ENCODE results near the gene EBLN1. TPM values are rescaled to one million over a fixed set of nuclear protein-coding genes. Genes with fewer than 3 reads are reported as not detected.
"Not testable (repeated sequence)": the region's sequence is repeated elsewhere in the genome, so short reads cannot be mapped to it uniquely, and the experiment has no call there.

Gene EBLN1
- total RNA-seq, 1 donor from 2014 or later, result not detected

DNA sequence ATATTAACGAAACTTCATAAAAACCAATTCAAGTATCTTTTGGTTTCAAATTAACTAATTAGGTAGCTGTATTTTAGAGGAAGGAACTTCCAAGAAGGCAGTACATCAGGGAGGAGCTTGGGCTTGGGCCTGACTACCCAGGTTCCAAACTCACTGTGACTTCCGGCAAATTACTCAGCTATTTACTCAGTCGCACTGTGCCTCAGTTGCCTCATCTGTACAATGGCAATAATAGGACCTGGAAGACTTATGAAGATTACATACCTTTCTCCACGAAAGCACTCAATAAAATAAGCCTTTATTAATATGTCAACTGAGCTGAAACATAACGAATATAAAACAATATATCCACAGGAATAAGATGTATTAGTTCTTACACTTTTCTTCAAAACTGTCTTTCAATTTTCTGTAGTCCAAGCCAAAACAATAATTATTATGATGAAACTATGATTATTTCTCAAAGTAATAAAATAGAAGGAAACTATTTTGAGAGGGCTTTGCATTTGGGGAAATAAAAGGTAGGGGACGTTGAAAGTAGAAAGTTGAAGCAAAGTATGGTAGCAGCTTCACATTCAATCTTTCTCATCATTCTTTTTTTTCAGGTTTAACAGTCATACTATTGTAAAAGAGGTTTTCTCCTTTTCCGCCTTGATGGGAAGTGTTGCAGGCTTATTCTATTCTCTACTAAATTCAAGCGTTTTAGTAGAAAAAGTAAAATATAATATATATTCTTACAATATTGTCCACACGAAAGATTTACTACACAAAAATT is 10.5 kb upstream of the EBLN1 start:
- DNase-seq, result peak; percentile 6

DNA sequence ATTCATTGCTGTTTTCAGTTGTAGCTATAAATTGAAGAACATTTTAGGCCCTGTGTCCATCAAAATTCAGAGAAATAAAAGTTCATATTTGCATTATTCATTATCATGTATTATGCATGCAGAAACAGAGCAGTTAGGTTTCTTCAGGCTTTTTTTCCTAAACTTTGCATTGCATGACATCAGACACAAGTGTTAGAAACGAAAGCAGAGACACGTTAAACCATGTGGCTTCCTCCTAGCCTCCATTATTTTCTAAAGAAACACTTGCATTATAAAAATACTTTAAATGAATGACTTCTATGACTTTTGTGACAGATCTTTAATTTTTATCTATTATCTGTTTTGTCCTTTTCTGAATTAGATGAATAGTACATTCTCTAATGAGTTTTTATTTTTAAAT is 8.8 kb upstream of the EBLN1 start:
- DNase-seq, result no peak

DNA sequence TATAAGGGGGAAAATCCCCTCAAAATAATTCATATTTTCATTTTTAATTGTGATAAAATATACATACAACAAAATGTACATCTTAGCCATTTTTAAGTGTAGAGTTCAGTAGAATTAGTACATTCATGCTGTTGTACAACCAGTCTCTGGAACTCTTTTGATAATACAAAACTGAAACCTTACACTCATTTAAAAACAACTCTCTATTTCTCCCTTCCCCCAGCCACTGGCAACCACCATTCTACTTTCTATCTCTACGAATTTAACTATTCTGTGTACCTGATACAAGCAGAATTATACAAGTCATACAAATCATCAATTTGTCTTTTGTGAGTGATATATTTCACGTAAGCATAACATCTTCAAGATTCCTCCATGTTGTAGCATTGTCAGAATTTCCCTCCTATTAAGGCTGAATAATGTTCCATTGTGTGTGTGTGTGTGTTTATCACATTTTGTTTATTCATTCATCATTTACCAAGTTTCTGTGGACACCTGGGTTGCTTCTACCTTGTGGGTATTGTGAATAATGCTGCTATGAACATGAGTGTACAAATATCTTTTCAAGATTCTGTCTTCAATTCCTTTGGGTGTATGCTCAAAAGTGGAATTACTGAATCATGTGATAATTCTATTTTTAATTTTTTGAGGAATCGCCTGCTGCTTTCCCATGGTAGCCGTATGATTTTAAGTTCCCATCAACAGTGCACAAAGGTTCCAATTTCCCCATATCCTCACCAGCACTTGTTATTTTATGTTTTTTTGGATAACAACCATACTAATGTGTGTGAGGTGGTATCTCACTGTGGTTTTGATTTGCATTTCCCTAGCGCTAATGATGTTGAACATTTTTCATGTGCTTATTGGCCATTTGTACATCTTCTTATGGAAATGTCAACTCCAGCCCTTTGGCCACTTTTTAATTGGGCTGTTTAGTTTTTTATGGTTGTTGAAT is 4.7 kb upstream of the EBLN1 start:
- no peak for DNase-seq

DNA sequence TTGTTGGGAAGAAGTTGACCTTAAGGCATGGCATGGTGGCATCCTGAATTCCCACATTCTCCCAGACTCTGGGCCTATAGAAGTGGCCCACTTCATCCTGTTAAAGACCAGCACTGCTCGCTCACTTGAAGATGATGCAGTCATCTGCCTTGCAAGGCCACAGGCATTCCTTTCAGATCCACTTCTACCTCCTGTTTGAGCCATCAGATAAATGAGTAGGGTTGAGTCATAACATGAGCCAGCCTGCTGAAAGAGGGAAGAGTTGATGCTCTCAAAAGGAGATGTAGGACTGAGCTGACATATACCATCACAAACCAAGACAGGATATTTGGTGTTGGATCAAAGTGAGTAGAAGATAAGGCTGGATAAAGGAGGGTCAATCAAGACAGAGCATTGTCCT is 1.5 kb upstream of the EBLN1 start:
- no peak for DNase-seq

DNA sequence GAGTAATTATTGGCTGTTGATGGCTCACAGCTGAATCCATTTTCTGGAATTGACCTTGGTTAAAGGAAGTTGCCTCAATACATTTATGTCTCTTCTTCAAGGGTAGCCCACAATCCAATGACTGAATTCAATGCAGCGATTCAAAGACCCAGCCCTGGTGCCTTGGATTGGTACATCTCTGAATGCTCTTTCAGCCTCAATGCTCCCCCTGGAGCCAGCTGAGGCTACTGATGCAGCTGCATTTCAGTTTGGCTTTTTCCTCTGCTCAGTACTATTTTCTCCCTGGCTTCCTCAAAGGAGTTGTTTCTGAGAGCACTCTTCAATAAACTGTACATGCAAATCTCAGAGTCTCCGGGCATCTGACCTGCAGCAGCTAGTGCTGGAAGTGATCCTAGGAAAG is 633 bp upstream of the EBLN1 start:
- DNase-seq, result no peak

DNA sequence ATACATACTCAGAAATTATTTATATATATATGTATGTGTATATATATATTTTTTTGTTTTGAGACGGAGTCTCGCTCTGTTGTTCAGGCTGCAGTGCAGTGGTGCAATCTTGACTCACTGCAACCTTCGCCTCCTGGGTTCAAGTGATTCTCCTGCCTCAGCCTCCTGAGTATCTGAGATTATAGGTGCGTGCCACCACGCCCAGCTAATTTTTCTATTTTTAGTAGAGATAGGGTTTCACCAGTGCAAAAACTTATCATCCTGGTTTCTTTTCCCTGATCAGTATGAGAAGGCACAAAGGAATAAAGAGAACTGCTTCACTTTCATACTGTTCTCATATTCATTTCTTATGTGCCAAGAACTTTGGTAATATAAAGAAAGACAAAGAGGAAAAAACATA is 731 bp downstream of the EBLN1 start:
- DNase-seq, result not testable (repeated sequence)

GRCh38 chr10:22210267-22210666 is 7.5 kb downstream of the EBLN1 start:
- no peak for DNase-seq

GRCh38 chr10:22193945-22194344 is 23.9 kb downstream of the EBLN1 start:
- no peak for DNase-seq

DNA sequence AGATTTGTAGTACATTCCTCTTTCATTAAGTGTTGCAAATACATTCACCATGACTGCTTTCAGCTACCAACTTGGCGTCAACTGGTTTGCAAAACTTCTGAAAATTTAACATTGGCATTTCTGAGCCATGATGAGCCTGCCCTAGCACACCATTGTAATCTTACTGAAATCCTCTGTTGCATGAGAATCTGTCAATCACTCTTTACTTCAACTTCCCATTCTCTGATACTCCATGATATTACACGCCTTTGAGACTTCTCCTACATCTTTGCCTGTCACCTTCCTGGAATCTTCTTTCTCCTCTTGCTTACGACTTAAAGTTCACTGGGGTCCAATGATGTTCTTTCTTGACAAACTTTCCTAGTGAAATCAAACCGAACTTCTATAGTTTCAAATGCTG is 32.2 kb downstream of the EBLN1 start:
- no peak for DNase-seq

DNA sequence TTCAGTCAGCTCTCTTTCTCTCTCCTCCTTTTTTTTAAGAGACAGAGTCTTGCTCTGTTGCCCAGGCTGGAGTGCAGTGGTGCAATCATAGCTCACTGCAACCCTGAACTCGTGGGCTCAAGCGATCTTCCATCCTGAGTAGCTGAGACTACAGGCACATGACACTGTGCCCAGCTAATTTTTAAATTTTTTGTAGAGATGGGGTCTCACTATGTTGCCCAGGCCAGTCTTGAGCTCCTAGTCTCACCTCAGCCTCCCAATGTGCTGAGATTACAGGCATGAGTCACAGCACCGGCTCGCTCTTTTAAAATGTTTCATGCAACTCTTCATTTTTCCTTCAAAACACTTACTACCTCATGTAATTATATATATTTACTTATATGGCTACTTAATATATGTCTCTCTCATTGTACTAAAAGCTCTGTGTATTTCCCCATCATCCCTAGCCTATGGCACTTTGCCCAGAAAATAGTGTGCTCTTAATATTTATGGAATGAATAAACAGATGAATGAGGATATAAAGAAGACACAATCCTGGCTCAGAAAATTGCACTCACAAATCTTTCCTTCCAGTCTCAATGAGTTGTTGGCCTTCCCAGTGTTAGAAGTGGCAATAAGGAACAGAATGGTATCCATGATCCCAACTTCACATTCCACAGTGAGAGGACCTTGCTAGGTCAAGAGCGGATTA is 33.9 kb downstream of the EBLN1 start:
- no peak for DNase-seq

DNA sequence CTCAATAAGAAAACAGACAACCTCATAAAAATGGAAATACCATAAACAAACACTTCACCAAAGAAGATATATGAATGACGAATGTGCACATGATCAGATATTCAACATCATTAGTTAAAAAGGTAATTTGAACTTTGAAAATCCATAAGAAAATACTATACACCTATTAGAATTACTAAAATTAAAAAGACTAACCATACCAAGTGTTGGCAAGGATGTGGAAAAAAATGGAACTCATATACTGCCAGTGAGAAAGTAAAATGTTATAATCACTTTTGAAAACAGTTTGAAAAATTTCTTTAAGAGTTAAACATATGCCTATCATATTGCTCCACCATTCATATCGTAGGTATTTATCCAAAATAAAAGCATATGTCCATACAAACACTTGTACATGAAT is 37.1 kb downstream of the EBLN1 start:
- DNase-seq, result no peak

DNA sequence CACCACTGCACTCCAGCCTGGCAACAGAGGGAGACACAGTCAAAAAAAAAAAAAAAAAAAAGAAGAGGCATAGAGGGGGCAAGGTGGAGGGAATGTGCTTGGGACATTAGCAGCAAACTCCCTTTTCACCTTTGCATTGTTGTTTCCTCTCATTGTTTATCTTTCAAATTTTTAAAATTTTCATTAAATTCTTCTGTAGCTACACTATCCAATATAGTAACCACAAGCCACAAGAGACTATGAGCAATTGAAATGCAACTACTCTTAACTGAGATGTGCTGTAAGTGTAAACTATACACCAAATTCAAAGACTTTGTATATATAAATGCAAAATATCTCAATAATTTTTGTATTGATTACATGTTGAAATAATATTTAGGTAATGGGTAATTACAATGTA is 43.4 kb downstream of the EBLN1 start:
- DNase-seq, result no peak

- no peak for DNase-seq
Observed at GRCh38 chr10:22171131-22171530, 46.7 kb downstream of the EBLN1 start.

GRCh38 chr10:22170582-22170981 is 47.2 kb downstream of the EBLN1 start:
- no peak for DNase-seq

GRCh38 chr10:22159979-22160378 is 57.8 kb downstream of the EBLN1 start:
- DNase-seq, result no peak

GRCh38 chr10:22159180-22159579 is 58.6 kb downstream of the EBLN1 start:
- no peak for DNase-seq

Other genes with a start within 250 kb of the EBLN1 start
- 28.7 TPM for gene DNAJC1, start 214.3 kb downstream of the EBLN1 start, total RNA-seq
- gene COMMD3, start 98.4 kb upstream of the EBLN1 start, total RNA-seq, result 56.7 TPM
- 41.9 TPM for gene BMI1, start 103.1 kb upstream of the EBLN1 start, total RNA-seq
- not detected for gene SPAG6, start 127.5 kb upstream of the EBLN1 start, total RNA-seq

Measured in skin of body (tissue), 2 donors.